Central memory CD8-positive, alpha-beta T cell (primary cell): ENCODE data around the gene HOXD1.

Experiments used
- ATAC-seq: fragments of 150-1000 bp; cut with Tn5 transposase; replicated peaks from 2 replicates; pipeline ENCODE4 v1.10.0; 2022; ENCODE audit warnings: mild to moderate bottlenecking, moderate FRiP score, moderate number of reproducible peaks; ENCODE audit not compliant: poor library complexity, severe bottlenecking; ENCODE audit errors: extremely low read depth
- DNase-seq, 2 donors: peaks; one replicate each; pipeline ENCODE4 v3.0.0; 2021; ENCODE audit warnings: low spot score in 2 of 2
- H3K27ac Mint-ChIP-seq: one replicate; pipeline ENCODE4 v1.8.0; 2022; ENCODE audit warnings: low read depth, mild to moderate bottlenecking, moderate library complexity, mixed read lengths
- H3K27me3 Mint-ChIP-seq: one replicate; pipeline ENCODE4 v1.8.0; 2022; ENCODE audit warnings: mixed read lengths
- H3K36me3 Mint-ChIP-seq: one replicate; pipeline ENCODE4 v1.8.0; 2022; ENCODE audit warnings: mild to moderate bottlenecking, moderate library complexity, mixed read lengths; ENCODE audit not compliant: insufficient read depth
- H3K4me1 Mint-ChIP-seq: one replicate; pipeline ENCODE4 v1.8.0; 2022; ENCODE audit warnings: mixed read lengths
- H3K4me3 Mint-ChIP-seq: one replicate; pipeline ENCODE4 v1.8.0; 2022; ENCODE audit warnings: mild to moderate bottlenecking, moderate library complexity, mixed read lengths
- H3K9me3 Mint-ChIP-seq: one replicate; pipeline ENCODE4 v1.8.0; 2022; ENCODE audit warnings: mixed read lengths

The HOXD1 gene

GRCh38 chr2:176187899-176188773 is at the start of gene HOXD1:
Gene HOXD1 (plus strand): TSS chr2:176188668. CDS start chr2:176188802, 134 bp downstream.
- ATAC-seq, result no peak

DNA sequence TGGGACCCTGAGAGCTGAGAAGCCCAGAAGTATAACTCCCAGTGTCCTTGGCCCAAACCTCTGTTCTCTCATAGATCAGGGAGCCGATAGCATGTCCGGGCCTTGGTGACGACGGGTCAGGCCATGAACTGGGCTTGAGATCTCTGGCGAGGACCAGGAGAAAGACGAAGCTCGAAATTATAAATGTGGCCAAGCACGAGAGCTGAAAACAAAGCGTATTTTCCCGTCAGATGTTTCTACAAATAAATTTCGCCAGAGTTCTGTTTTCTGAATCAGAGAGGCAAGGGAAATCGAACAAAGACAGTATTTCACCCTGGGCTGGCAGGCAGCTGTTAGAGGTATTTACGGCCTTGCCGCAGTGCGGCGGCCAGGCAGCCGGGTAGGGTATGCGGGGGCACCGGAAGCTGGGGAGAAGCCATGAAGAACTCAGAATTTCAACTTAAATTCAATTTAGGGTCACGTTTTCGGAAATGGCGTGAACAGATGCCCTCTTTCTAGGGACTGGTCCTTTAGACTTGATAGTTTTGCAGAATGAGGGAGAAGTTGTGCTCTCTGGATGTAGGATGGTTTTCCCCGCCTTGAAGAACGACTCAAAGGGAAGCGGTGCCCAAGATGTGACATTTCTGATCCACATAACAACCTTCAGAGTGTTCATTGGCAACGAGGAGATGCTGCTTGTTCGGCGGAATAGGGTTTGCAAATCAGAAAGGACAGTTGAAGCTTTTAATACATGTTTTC is 49.4 kb upstream of the HOXD1 start:
- DNase-seq, result no peak
- H3K4me3 Mint-ChIP-seq, result no peak overlapping the region
- H3K36me3 Mint-ChIP-seq, result peaks cover 7% of the 10 kb centered on the region
- H3K27me3 Mint-ChIP-seq, result peaks cover 91% of the 10 kb centered on the region
- H3K27ac Mint-ChIP-seq, result no peak overlapping the region
- peaks cover 20% of the 10 kb centered on the region for H3K4me1 Mint-ChIP-seq
- no peaks in the 10 kb centered on the region for H3K9me3 Mint-ChIP-seq
- no peak for ATAC-seq

More at GRCh38 chr2:176187899-176188773, at the start of gene HOXD1:
- Mint-ChIP-seq H3K27me3 (peaks cover 93% of the 10 kb centered on the region), H3K36me3 (peaks cover 3% of the 10 kb centered on the region), H3K4me3 (peak within 1 kb of the TSS; percentile 82), H3K9me3 (no peaks in the 10 kb centered on the region), H3K4me1 (peaks cover 20% of the 10 kb centered on the region), H3K27ac (no peak within 1 kb of the TSS)
- DNase-seq, result no peak

DNA sequence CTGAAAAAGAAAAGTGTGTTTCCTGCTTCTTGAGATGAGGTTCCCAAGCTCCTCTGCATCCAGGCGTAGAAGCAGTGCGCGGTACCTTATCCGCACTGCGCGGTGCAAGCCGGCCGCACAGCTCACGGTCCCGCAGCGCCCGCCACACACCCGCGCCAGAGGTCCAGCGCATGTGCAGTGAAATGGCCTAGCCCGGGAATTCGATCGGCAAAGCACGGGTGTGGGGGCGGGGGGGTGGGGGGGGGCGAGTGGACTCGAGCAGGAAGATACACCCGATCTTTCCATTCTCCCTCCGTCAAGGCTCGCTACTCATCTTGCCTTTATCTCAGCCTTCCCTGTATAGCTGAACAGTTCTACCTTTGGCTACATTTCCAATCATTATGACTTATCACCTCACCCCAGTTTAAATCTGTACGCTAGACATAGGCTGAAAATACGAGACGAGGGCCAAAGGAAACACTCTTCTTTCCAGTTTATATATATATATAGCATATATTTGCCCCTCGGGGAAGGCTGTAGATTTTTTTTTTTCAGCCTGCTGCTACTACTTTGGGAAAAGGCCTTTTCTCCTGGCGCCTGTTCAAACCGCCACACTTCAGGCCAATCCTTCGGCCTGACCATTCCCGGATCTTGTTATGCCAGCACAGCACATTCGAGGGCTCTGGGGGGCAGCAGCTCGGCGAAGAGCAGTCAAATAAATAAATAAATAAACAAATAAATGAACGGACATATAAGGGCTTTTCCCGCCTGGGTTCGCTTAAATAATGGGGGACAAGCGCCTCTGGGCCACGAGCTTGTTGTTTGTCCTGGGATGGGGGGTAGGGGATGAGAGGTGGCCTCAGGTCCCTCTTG is 48.6 kb upstream of the HOXD1 start:
- H3K27ac Mint-ChIP-seq, result no peak overlapping the region
- peaks cover 20% of the 10 kb centered on the region for H3K4me1 Mint-ChIP-seq
- ATAC-seq, result no peak
- H3K36me3 Mint-ChIP-seq, result peaks cover 7% of the 10 kb centered on the region
- no peak overlapping the region for H3K4me3 Mint-ChIP-seq
- H3K27me3 Mint-ChIP-seq, result peaks cover 92% of the 10 kb centered on the region
- no peak for DNase-seq
- no peaks in the 10 kb centered on the region for H3K9me3 Mint-ChIP-seq

DNA sequence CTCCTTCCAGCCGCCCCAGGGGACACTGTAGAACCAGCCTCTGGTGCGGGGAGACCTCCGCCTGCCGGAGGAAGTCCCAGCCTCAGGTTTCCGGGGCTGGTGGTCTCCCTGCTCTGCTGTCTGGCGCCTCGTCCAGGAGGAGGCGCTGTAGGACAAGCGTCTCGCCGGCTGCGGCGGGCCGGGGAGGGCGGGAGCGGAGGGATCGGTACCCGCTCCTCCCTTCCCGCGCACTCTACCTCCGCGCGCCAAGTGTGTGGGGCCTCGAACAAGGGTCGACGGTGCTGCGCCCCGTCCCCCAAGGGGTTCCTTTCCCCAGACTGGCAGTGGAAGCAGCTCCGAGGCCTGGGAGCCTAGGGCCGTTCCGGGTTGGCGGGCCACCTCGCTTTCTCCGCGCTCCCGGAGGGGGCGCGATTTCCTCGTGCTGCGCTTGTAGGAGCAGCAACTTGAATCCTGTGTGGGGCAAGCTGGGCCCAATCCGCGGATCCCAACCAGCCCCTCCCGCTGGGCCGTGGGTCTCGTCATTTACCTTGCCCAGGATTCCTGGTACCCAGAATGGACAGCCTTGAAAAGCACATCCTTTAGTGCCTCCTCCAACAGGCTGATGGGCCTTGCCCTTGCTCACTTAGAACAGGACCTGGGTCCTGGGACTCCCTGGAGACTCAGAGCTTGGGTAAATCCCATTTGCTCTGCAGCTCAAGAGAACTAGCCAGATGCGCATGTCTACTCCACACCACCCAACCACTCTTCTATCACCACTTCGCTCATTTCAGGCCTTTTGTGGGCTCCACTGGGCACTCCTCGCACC is 47.8 kb upstream of the HOXD1 start:
- Mint-ChIP-seq H3K4me3 (peak overlapping the region; percentile 26), H3K27me3 (peaks cover 92% of the 10 kb centered on the region), H3K4me1 (peaks cover 14% of the 10 kb centered on the region), H3K9me3 (no peaks in the 10 kb centered on the region), H3K36me3 (peaks cover 5% of the 10 kb centered on the region), H3K27ac (no peak overlapping the region)
- peak; percentile 81 for ATAC-seq
- peak; percentile 52 to 54 for DNase-seq

DNA sequence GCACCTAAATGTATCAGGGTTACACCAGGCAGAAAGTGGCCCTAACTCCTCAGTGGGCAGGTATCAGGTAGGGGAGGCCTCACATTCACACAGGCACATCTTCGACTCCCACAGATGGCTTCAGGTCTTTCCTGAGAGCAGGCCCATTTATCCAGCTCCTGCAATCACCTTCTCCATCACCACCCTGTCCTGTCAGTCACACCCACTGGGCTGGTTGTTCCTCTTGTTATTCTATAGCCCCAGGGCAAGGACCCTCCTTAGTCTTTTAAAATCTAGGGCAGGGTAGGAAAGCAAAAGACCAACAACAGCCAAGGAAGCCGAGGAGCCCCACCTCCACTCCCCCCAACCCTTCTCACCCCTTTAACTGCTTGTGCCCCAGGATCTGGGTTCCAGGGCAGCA is 46.2 kb upstream of the HOXD1 start:
- Mint-ChIP-seq H3K27me3 (peaks cover 92% of the 10 kb centered on the region), H3K9me3 (no peaks in the 10 kb centered on the region), H3K36me3 (peaks cover 5% of the 10 kb centered on the region), H3K4me3 (no peak overlapping the region), H3K4me1 (peaks cover 11% of the 10 kb centered on the region), H3K27ac (no peak overlapping the region)
- DNase-seq (no peak), ATAC-seq (no peak)

GRCh38 chr2:176145085-176145969 is 43.1 kb upstream of the HOXD1 start:
- Mint-ChIP-seq H3K36me3 (no peaks in the 10 kb centered on the region), H3K27ac (no peak overlapping the region), H3K4me3 (no peak overlapping the region), H3K4me1 (peaks cover 7% of the 10 kb centered on the region), H3K27me3 (peaks cover 97% of the 10 kb centered on the region), H3K9me3 (no peaks in the 10 kb centered on the region)
- DNase-seq (no peak), ATAC-seq (no peak)

GRCh38 chr2:176146101-176146500 is 42.4 kb upstream of the HOXD1 start:
- Mint-ChIP-seq H3K4me1 (peaks cover 4% of the 10 kb centered on the region), H3K4me3 (no peak overlapping the region), H3K36me3 (no peaks in the 10 kb centered on the region), H3K27me3 (peaks cover 100% of the 10 kb centered on the region), H3K9me3 (no peaks in the 10 kb centered on the region), H3K27ac (no peak overlapping the region)
- no peak for DNase-seq
- no peak for ATAC-seq

DNA sequence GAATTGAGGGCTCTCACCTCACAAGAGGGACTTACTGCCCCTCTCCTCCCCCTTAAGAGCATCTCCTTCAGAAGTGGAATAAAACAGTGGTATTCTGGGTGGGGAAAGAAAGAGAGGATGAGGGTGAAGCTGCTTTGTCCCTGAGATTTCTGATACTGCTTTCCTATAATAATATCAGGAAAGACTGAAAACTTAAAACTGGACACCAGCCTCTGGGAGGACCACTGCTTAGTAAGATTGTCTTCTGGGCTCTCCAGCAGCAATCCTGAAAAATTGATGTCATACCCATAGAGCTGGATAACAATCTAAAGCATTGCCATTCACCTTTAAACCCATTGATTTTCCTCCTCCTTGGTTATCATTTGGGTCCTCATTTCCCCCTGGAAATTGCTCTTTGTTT is 41.8 kb upstream of the HOXD1 start:
- no peak overlapping the region for H3K4me3 Mint-ChIP-seq
- DNase-seq, result no peak
- no peaks in the 10 kb centered on the region for H3K4me1 Mint-ChIP-seq
- H3K27ac Mint-ChIP-seq, result no peak overlapping the region
- no peak for ATAC-seq
- no peaks in the 10 kb centered on the region for H3K36me3 Mint-ChIP-seq
- no peaks in the 10 kb centered on the region for H3K9me3 Mint-ChIP-seq
- H3K27me3 Mint-ChIP-seq, result peaks cover 100% of the 10 kb centered on the region

DNA sequence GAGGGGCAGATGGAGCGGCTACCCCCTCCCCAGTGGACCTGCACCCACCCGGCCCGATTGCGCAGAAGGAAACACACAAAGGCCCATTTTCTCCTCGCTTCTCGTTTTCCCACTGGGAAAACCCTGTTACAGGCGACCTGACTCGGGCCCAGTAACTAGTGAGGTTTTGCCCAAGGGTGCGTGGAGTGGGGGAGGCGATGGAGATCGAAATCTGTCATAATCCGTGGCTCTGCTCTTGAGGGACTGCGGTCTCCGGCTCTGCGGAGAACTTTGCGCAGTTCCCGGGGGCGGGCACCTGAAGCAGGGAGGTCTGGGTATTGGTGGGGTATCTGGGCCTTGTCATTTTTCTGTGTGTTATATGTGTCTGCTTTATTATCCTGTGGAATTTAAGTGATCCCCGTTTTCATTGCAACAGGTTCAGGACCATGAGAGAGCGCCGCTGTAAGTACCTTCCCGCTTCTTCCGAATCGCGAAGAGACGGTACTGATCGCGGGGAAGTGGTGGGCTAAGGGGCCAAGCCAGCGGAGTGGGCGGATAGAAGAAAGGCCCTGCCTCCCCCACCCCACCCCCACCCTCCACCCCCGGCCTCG is 41.2 kb upstream of the HOXD1 start:
- no peaks in the 10 kb centered on the region for H3K4me1 Mint-ChIP-seq
- H3K27me3 Mint-ChIP-seq, result peaks cover 94% of the 10 kb centered on the region
- H3K36me3 Mint-ChIP-seq, result no peaks in the 10 kb centered on the region
- DNase-seq (no peak), ATAC-seq (no peak)
- no peaks in the 10 kb centered on the region for H3K9me3 Mint-ChIP-seq
- no peak overlapping the region for H3K27ac Mint-ChIP-seq
- H3K4me3 Mint-ChIP-seq, result no peak overlapping the region

DNA sequence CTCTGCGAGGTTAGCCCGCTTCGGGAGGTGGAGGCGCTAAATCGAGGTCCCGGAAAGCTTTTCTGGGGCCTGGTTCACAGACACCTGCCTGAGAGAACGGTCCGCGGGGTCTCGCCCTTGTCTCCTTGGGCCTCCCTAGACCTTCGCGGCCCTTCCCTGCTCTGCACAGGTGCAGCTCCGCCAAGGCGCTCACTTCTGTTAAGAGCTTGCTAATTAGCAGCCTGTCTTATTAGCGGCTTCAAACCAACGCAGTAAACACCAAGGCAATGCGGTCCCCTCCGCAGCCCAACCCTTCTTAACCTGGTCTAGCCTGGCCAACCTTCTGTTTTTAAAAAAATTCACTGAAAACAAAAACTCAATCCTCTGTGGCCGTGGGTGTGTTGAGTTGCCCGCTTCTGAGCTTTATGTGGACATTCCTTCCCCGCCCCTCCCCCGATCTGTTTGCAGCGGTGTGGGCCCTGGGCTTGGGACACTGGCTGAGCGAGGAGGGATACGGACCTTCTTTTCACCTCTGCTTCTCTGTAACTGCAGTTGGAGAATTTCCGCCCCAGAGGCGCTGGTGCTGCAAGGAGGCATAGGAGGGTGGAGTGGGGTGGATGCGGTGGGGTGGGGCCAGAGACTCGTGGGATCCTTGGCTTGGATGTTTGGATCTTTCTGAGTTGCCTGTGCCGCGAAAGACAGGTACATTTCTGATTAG is 40.5 kb upstream of the HOXD1 start:
- ATAC-seq (no peak), DNase-seq (no peak)
- Mint-ChIP-seq H3K4me3 (no peak overlapping the region), H3K27me3 (peaks cover 92% of the 10 kb centered on the region), H3K4me1 (no peaks in the 10 kb centered on the region), H3K27ac (no peak overlapping the region), H3K9me3 (no peaks in the 10 kb centered on the region), H3K36me3 (peaks cover 1% of the 10 kb centered on the region)
